GM12874 (cell line): ENCODE results near the gene ISYNA1.

Source experiments
- TF ChIP-seq, protein P1 (sequence below): IDR thresholded peaks from 2 replicates; pipeline ENCODE4 v1.5.1; 2011; ENCODE audit warnings: low read depth, mild to moderate bottlenecking, control low read depth, low read length, moderate library complexity; ENCODE audit not compliant: insufficient read depth

ISYNA1 gene

DNA sequence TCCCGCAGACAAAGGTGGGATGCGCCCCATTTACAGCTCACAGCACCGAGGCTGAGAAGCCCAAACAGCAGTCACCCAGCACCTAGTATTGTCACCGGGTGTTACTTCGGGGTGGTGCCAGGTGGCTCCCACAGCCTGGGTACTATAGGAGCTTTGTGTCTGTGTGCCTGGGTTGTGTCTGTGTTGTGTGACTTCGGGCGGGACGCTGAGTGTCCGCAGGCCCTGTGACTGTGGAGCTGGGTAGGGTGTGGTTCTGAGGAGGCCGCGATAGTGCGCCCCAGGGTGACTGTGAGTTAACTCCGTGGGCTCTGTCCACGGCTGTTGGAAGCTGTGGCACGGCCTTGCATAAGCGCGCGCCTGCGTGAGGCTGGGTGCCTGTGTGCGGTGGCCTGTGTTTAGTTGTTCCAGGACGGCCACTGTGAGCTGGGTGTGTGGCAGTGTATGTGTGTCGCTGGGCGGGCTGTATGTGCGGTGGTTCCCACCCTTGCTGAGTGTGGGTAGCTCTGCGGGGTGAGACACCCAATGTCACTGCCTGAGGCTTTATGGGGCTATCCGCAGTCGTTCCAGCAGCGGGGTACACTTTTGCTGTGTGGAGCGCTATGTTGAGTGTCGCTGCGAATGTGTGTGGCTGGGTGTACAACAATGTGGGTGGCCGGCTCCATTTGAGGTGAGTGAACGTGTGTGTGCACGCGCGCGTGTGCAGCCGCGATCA is 19.3 kb downstream of the ISYNA1 start:
- TF ChIP-seq, protein P1, sequence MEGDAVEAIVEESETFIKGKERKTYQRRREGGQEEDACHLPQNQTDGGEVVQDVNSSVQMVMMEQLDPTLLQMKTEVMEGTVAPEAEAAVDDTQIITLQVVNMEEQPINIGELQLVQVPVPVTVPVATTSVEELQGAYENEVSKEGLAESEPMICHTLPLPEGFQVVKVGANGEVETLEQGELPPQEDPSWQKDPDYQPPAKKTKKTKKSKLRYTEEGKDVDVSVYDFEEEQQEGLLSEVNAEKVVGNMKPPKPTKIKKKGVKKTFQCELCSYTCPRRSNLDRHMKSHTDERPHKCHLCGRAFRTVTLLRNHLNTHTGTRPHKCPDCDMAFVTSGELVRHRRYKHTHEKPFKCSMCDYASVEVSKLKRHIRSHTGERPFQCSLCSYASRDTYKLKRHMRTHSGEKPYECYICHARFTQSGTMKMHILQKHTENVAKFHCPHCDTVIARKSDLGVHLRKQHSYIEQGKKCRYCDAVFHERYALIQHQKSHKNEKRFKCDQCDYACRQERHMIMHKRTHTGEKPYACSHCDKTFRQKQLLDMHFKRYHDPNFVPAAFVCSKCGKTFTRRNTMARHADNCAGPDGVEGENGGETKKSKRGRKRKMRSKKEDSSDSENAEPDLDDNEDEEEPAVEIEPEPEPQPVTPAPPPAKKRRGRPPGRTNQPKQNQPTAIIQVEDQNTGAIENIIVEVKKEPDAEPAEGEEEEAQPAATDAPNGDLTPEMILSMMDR: no peak

DNA sequence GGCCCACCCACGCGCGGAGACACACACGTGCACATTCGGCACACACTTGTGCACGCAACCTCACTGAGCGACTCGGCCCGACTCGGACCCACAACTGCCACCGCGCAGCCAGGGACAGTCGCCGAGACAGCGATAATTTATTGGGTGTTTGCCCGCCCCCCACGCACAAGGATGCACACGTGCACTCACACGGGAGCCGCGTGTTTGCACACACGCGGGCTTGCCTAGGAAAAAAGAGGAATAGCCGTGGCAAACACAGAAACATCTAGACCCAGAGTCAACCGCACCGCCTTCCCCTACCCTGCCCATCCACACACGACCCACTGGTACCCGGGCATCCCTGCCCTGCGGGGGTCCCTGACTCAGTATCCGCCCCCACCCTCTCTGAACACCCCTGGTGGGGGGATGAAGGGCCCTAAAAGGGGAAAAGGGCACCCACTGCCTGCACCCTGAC is 19.9 kb downstream of the ISYNA1 start:
- TF ChIP-seq, protein P1: no peak

DNA sequence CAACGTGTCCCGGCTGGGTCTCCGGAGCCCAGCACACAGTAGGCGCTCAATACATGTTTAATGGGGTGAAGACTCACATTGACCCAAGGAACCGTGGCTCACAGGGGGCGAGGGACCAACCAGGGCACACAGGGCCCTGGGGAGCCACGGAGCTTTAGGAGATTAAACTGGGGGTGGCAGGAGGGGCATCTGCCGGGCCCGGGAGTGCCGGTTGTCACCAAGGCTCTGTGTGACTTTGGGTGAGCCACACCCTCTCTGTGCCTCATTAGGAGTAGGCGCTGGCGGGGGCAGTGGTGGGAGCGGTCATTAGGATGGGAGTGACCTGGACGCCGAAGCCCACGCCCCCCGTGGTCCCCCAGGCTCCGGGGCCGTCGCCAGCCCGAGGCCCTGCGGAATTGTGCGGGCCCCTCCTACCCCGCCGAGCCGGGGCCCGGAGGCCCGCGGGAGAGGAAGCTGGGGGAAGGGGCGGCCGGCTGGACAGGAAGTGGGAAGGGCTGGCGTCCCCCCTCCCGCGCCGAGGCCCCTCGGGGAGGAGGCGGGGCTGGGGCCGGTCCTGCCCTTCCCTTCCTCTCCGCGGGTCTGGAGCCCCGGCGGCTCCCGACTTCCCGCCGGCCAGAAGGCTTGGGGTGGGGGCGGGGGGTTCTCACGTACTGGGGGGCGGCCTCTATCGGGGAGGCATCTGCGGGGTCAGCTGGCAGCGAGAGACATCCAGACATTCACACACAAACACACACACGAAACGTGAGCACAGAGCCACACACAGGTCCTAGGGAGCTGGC is 20.5 kb downstream of the ISYNA1 start:
- TF ChIP-seq, protein P1: no peak

DNA sequence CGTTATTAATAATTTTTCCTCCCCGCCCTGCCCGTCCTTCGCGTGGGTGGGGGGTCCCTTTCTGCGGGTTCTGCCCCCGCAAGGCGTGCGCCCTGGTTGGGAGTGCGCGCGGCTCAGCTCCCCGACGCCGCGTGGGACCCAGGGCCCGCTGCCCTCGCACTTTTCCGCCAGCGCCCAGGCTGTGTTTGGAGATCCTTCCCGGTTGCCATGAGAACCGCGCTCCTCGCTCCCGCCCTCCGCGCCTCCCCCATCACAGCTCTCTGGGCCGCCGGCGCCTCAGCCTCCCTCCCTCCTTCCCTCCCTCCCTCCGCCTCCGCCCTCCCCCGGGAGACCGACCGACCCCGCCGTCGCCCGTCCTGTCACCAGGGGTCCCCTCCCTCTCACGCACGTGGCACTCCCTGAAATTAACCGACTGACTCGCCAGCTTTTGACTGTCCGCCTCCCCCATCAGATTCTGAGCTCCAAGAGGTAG is 21.1 kb downstream of the ISYNA1 start:
- TF ChIP-seq, protein P1: no peak

DNA sequence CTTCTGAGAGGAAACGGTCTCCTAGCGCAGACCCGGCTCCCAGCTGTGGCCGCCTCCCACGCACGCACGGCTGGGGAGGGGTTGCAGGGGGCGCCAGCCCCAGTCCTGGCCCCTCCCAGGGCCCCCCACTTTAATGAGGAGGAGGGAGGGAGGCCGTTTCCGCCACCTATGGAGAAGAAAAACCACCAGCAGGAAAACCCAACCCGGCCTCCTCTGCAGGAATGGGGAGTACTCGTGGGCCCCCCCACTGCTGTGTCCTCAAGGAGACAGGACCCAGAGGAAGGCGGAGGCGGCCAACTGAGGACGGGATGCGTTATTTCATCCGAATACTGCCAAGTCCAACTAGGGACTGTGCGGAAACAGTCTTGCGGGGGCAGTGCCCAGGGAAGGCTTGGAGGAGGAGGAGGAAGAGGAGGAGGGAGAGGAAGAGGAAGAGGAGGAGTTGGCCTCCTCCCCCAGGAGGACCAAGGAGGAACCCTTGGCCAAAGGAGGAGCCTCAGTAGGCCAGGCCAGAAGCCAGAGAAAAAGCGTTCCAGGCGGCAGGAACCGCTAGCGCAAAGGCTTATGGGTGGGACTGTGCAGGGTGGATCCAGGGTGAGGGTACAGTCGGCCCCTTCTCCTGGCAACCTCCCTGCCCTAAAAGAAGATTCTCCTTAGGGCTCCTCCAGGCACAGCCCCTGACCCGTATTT is 22.6 kb downstream of the ISYNA1 start:
- TF ChIP-seq, protein P1: no peak

DNA sequence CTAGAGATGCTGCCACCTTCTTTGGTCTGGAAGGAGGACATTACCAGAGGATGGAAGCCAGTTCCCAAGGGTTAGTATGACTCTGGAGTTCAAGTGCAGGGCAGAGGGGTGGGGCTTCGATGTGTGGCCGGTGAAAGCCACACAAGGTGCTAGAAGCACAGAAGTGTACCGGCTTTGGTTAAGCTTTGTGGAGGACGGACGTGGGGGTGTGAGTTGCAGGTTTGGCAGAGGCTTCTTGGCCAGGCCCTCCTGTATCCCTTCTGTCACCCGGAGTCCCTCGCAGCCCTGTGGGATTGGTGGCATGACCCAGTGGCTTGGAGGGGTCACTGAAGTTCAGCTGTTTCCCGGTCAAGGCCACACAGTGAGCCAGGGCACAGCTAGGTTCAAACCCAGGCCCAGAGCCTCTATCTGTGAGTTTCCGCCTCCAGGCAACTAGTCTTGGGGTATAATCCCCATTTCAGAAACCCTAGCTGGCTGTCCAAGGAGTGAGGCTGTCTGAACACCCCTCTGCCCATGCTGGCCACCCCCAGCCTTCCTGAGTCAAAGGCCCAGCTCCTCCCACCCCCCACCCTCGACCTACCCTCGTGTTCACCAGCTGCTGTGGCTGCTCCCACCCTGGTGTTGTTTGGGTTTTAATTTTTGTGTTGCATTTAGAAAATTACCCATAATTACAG is 23.3 kb downstream of the ISYNA1 start:
- TF ChIP-seq, protein P1: no peak
